Activated CD8-positive, alpha-beta memory T cell treated with anti-CD3 and anti-CD28 coated beads for 4 hours (primary cell): ENCODE measurements around the gene ASTN2.

Source experiments
- DNase-seq, 2 donors: peaks; one replicate each; pipeline ENCODE4 v3.0.0-alpha.2; 2020; ENCODE audit warnings: low read depth in 2 of 2

Gene ASTN2

GRCh38 chr9:116815835-116816234, 599.0 kb downstream of the ASTN2 start:
- no peak for DNase-seq

GRCh38 chr9:116813031-116813300, 601.9 kb downstream of the ASTN2 start:
- DNase-seq: no peak

- no peak for DNase-seq
These were observed 602.4 kb downstream of the ASTN2 start for GRCh38 chr9:116812231-116813030.

- no peak for DNase-seq
These were observed 605.2 kb downstream of the ASTN2 start for GRCh38 chr9:116809656-116810055.

GRCh38 chr9:116806075-116806474, 608.8 kb downstream of the ASTN2 start:
- no peak for DNase-seq

- no peak for DNase-seq
These were observed 614.0 kb downstream of the ASTN2 start for GRCh38 chr9:116800885-116801284.

- no peak for DNase-seq
These were observed 614.8 kb downstream of the ASTN2 start for GRCh38 chr9:116800074-116800473.

- DNase-seq: no peak
These were observed 616.3 kb downstream of the ASTN2 start for GRCh38 chr9:116798521-116798920.

GRCh38 chr9:116797276-116797675, 617.6 kb downstream of the ASTN2 start:
- no peak for DNase-seq

GRCh38 chr9:116796669-116797068, 618.2 kb downstream of the ASTN2 start:
- DNase-seq: no peak

GRCh38 chr9:116795821-116796220, 619.0 kb downstream of the ASTN2 start:
- DNase-seq: no peak

- DNase-seq: no peak
These were observed 622.6 kb downstream of the ASTN2 start for GRCh38 chr9:116792271-116792670.

GRCh38 chr9:116791326-116791725, 623.5 kb downstream of the ASTN2 start:
- no peak for DNase-seq

GRCh38 chr9:116789081-116789480, 625.8 kb downstream of the ASTN2 start:
- no peak for DNase-seq

- no peak for DNase-seq
These were observed 628.1 kb downstream of the ASTN2 start for GRCh38 chr9:116786737-116787136.

GRCh38 chr9:116777116-116777515, 637.7 kb downstream of the ASTN2 start:
- DNase-seq: no peak

GRCh38 chr9:116774421-116775180, 640.3 kb downstream of the ASTN2 start:
- no peak for DNase-seq

GRCh38 chr9:116767219-116767618, 647.6 kb downstream of the ASTN2 start:
- no peak for DNase-seq

GRCh38 chr9:116765011-116765410, 649.8 kb downstream of the ASTN2 start:
- DNase-seq: no peak

- no peak for DNase-seq
These were observed 651.1 kb downstream of the ASTN2 start for GRCh38 chr9:116763770-116764169.

GRCh38 chr9:116760636-116761035, 654.2 kb downstream of the ASTN2 start:
- DNase-seq: no peak

- no peak for DNase-seq
These were observed 657.8 kb downstream of the ASTN2 start for GRCh38 chr9:116757030-116757429.

- no peak for DNase-seq
These were observed 661.5 kb downstream of the ASTN2 start for GRCh38 chr9:116753389-116753788.
